HCT116 (cell line): ENCODE results near the gene EXOC4.

Experiments used
- CBX3 ChIP-seq: IDR thresholded peaks from 2 replicates; pipeline ENCODE4 v1.6.1; 2012; ENCODE audit warnings: low read depth
- CTCF ChIP-seq, 3 experiments: fragments of 200-600 bp in 1 of 3; sonication (generic) in 1 of 3; IDR thresholded peaks in 2 of 3; conservative IDR thresholded peaks in 1 of 3; 2 replicates each; pipeline ENCODE4 v1.5.1; 2012 to 2017; ENCODE audit warnings: low read depth in 2 of 3, low read length in 2 of 3, antibody characterized with exemption in 1 of 3, borderline replicate concordance in 1 of 3, control low read depth in 1 of 3, mild to moderate bottlenecking in 1 of 3, mixed read lengths in 1 of 3, mixed run types in 1 of 3, moderate library complexity in 1 of 3; ENCODE audit not compliant: insufficient read depth in 1 of 3
- EZH2 ChIP-seq: fragments of 200-600 bp; sonication (generic); IDR thresholded peaks from 2 replicates; pipeline ENCODE4 v1.6.1; 2017; ENCODE audit warnings: antibody characterized with exemption, mixed run types
- POLR2AphosphoS5 ChIP-seq: IDR thresholded peaks from 2 replicates; pipeline ENCODE4 v1.6.1; 2011; ENCODE audit warnings: mild to moderate bottlenecking, low read depth, low read length, moderate library complexity
- YY1 ChIP-seq: IDR thresholded peaks from 2 replicates; pipeline ENCODE4 v1.6.1; 2011; ENCODE audit warnings: low read length, low read depth, moderate library complexity, mild to moderate bottlenecking; ENCODE audit not compliant: insufficient replicate concordance; ENCODE audit errors: extremely low read depth
- ZNF274 ChIP-seq: fragments of 200-500 bp; sonication (Bioruptor generic); IDR thresholded peaks from 2 replicates; pipeline ENCODE4 v1.6.1; 2014; ENCODE audit warnings: mild to moderate bottlenecking, low read depth, low read length, inconsistent platforms

DNA sequence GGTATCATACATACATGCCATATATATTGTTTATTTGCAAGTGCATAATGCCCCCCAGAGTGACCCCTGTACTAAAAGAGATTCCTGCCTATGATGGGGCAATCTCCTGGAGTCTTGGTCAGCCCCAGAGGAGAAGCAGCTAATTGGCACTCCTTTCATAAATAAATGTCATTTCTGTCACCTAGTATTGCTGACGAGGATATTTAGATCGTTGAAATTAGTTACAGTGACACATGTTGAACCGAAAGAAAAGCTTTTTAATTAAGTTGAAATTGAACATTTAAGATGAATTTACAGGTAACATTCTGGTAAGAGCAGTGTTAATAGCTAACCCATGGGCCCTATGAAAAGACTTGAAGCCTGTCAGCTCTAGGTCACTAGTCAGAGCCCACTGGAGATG is 663.7 kb downstream of the EXOC4 start:
- TF ChIP-seq CTCF (IDR thresholded peaks at IDR 0.05 in 2 of 3, conservative IDR thresholded peaks at IDR 0.05 in 1 of 3; ENCODE audit: borderline replicate concordance in 1 of 3, insufficient read depth in 1 of 3, low read depth in 2 of 3, low read length in 2 of 3), result no peak
- TF ChIP-seq YY1, result no peak
- TF ChIP-seq EZH2, result no peak
- no peak for TF ChIP-seq CBX3
- TF ChIP-seq ZNF274, result no peak
- TF ChIP-seq POLR2AphosphoS5, result no peak
